ENCODE results near the gene MAGI3. TPM values are rescaled to one million over a fixed set of nuclear protein-coding genes. Genes with fewer than 3 reads are reported as not detected.

The MAGI3 gene
- total and polyA plus RNA-seq, 2 of the 13 experiments (the other 11 are each of a cell fraction or from before 2014, with no cell fraction given), result 4.0 to 11.8 TPM

DNA sequence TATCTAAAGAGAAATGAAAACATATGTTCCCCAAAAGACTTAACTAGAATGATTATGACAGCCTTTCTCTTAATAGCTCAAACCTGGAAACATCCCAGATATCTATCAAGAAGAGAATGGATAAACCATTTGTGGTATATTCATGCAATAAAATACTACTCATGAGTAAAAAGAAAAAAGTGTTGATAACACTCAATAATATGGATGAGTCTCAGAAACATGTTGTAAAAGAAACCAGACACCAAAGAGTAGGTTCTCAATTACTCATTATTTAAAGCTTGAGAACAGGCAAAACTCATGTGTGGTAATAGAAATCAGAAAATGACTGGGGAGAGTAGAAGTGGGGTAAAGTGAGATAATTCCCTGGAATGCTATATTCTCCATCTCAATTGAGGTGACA, 214.8 kb downstream of the MAGI3 start:
- ATAC-seq, result no peak
- Histone ChIP-seq H3K9me3 (ENCODE audit: low read length) (no peaks in the 10 kb centered on the region), H4K20me1 (ENCODE audit: insufficient read depth, low read length) (no peaks in the 10 kb centered on the region), H3K9ac (ENCODE audit: insufficient read depth, low read depth, low read length) (no peak overlapping the region), H3K4me3 (replicated peaks in 1 of 3; ENCODE audit: insufficient read depth in 1 of 3, low read depth in 2 of 3, low read length in 3 of 3) (no peak overlapping the region), H3K36me3 (replicated peaks in 1 of 2; ENCODE audit: control insufficient read depth in 1 of 2, insufficient read depth in 2 of 2, low read length in 2 of 2) (no peaks in the 10 kb centered on the region; a peak in 1 of 5 replicates), H3K4me2 (ENCODE audit: low read depth, low read length) (no peak overlapping the region), H3K27me3 (ENCODE audit: control insufficient read depth in 1 of 2, insufficient read depth in 2 of 2, low read length in 2 of 2) (no peaks in the 10 kb centered on the region), H3K27ac (ENCODE audit: extremely low read length, insufficient read depth, low read length) (no peak overlapping the region), H3K4me1 (ENCODE audit: insufficient read depth, low read length) (no peaks in the 10 kb centered on the region), H3K79me2 (ENCODE audit: insufficient read depth, low read length) (no peaks in the 10 kb centered on the region), H2AFZ (ENCODE audit: low read length) (no peak overlapping the region)
- FAIRE-seq, result no peak
- no peak for DNase-seq (ENCODE audit: low spot score)
- BruUV-seq (replicated peaks), result no TSS peak
- intact Hi-C loops (cut with micrococcal nuclease; ENCODE audit: unreplicated experiment), result no loop called here
- in situ Hi-C loops (cut with HindIII; ENCODE audit: extremely low pct_ligation_motif_present, low pct_unique_long_range_greater_than_20kb), result no loop called here
- ChIA-PET POLR2A (no interaction called here), CTCF (ENCODE audit: low intra/inter-chr PET ratio, low total read pairs) (no interaction called here)
- no peak for TF ChIP-seq ZNF317 (CRISPR knock-in tag; IDR thresholded peaks at IDR 0.05)
- TF ChIP-seq, protein P1, sequence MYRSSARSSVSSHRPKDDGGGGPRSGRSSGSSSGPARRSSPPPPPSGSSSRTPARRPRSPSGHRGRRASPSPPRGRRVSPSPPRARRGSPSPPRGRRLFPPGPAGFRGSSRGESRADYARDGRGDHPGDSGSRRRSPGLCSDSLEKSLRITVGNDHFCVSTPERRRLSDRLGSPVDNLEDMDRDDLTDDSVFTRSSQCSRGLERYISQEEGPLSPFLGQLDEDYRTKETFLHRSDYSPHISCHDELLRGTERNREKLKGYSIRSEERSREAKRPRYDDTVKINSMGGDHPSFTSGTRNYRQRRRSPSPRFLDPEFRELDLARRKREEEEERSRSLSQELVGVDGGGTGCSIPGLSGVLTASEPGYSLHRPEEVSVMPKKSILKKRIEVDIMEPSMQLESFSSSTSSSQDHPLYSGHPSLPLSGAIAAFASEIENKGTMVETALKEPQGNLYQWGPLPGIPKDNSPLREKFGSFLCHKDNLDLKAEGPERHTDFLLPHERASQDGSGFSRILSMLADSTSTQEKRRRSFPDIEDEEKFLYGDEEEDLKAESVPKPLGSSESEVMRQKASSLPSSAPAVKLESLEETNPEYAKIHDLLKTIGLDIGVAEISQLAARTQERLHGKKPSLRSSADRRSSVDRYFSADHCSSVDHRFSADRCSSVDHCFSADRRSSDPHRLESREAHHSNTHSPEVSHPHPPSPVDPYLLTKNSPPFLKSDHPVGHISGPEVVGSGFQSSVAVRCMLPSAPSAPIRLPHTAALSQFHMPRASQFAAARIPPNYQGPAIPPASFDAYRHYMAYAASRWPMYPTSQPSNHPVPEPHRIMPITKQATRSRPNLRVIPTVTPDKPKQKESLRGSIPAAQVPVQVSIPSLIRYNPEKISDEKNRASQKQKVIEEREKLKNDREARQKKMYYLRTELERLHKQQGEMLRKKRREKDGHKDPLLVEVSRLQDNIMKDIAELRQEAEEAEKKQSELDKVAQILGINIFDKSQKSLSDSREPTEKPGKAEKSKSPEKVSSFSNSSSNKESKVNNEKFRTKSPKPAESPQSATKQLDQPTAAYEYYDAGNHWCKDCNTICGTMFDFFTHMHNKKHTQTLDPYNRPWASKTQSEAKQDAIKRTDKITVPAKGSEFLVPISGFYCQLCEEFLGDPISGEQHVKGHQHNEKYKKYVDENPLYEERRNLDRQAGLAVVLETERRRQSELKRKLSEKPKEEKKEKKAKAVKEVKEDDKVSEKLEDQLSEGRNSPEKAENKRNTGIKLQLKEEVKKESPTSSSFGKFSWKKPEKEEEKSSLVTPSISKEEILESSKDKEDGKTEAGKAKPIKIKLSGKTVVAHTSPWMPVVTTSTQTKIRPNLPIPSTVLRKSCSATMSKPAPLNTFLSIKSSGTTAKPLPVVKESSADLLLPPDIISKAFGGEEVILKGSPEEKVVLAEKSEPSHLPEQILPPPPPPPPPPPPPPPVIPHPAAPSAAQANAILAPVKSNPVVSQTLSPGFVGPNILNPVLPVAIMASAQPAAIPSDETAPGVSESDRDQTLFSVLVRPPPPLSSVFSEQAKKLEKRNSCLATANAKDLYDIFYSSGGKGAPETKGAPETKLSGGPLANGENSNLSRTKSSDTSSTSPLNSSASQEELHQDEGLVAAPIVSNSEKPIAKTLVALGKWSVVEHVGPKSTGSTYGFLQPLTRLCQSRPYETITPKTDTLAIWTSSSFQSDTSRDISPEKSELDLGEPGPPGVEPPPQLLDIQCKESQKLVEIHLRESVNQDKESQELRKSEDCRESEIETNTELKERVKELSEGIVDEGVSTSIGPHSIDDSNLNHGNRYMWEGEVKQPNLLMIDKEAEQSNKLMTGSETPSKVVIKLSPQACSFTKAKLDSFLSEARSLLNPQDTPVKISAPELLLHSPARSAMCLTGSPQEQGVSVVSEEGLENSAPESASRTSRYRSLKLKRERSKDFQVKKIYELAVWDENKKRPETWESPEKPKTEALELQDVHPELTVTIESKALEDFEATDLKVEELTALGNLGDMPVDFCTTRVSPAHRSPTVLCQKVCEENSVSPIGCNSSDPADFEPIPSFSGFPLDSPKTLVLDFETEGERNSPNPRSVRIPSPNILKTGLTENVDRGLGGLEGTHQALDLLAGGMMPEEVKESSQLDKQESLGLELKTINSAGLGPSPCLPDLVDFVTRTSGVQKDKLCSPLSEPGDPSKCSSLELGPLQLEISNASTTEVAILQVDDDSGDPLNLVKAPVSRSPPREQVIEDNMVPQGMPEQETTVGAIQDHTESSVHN (CRISPR knock-in tag; IDR thresholded peaks at IDR 0.05), result no peak
- no peak for TF ChIP-seq HHEX (CRISPR knock-in tag; IDR thresholded peaks at IDR 0.05)
- no peak for TF ChIP-seq PHF20 (CRISPR knock-in tag; IDR thresholded peaks at IDR 0.05)
- no peak for TF ChIP-seq TARDBP (CRISPR knock-in tag; IDR thresholded peaks at IDR 0.05)
- no peak for TF ChIP-seq GLI4 (CRISPR knock-in tag; IDR thresholded peaks at IDR 0.05; ENCODE audit: borderline replicate concordance)
- TF ChIP-seq, protein P2, sequence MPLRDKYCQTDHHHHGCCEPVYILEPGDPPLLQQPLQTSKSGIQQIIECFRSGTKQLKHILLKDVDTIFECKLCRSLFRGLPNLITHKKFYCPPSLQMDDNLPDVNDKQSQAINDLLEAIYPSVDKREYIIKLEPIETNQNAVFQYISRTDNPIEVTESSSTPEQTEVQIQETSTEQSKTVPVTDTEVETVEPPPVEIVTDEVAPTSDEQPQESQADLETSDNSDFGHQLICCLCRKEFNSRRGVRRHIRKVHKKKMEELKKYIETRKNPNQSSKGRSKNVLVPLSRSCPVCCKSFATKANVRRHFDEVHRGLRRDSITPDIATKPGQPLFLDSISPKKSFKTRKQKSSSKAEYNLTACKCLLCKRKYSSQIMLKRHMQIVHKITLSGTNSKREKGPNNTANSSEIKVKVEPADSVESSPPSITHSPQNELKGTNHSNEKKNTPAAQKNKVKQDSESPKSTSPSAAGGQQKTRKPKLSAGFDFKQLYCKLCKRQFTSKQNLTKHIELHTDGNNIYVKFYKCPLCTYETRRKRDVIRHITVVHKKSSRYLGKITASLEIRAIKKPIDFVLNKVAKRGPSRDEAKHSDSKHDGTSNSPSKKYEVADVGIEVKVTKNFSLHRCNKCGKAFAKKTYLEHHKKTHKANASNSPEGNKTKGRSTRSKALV (CRISPR knock-in tag; IDR thresholded peaks at IDR 0.05), result no peak
- TF ChIP-seq, protein P3, sequence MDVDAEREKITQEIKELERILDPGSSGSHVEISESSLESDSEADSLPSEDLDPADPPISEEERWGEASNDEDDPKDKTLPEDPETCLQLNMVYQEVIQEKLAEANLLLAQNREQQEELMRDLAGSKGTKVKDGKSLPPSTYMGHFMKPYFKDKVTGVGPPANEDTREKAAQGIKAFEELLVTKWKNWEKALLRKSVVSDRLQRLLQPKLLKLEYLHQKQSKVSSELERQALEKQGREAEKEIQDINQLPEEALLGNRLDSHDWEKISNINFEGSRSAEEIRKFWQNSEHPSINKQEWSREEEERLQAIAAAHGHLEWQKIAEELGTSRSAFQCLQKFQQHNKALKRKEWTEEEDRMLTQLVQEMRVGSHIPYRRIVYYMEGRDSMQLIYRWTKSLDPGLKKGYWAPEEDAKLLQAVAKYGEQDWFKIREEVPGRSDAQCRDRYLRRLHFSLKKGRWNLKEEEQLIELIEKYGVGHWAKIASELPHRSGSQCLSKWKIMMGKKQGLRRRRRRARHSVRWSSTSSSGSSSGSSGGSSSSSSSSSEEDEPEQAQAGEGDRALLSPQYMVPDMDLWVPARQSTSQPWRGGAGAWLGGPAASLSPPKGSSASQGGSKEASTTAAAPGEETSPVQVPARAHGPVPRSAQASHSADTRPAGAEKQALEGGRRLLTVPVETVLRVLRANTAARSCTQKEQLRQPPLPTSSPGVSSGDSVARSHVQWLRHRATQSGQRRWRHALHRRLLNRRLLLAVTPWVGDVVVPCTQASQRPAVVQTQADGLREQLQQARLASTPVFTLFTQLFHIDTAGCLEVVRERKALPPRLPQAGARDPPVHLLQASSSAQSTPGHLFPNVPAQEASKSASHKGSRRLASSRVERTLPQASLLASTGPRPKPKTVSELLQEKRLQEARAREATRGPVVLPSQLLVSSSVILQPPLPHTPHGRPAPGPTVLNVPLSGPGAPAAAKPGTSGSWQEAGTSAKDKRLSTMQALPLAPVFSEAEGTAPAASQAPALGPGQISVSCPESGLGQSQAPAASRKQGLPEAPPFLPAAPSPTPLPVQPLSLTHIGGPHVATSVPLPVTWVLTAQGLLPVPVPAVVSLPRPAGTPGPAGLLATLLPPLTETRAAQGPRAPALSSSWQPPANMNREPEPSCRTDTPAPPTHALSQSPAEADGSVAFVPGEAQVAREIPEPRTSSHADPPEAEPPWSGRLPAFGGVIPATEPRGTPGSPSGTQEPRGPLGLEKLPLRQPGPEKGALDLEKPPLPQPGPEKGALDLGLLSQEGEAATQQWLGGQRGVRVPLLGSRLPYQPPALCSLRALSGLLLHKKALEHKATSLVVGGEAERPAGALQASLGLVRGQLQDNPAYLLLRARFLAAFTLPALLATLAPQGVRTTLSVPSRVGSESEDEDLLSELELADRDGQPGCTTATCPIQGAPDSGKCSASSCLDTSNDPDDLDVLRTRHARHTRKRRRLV (CRISPR knock-in tag; IDR thresholded peaks at IDR 0.05), result no peak
- TF ChIP-seq MAFG (CRISPR knock-in tag; IDR thresholded peaks at IDR 0.05), result no peak
- TF ChIP-seq ZNF251 (CRISPR knock-in tag; IDR thresholded peaks at IDR 0.05), result no peak
